ENCODE measurements around the gene SETD1B. TPM values are rescaled to one million over a fixed set of nuclear protein-coding genes. Genes with fewer than 3 reads are reported as not detected.

SETD1B gene
- total RNA-seq, 1 donor from 2014 or later = 32.0 TPM

GRCh38 chr12:121793440-121793837 is 10.4 kb upstream of the SETD1B start, which contains the start of gene RHOF:
Gene RHOF, minus strand, starts transcription at chr12:121793688. Its CDS starts 55 bp downstream, at chr12:121793633.
- H3K4me1 Mint-ChIP-seq (ENCODE audit: low read depth) = peaks cover 61% of the 10 kb centered on the region
- peak within 1 kb of the TSS; percentile 96 for H3K4me3 Mint-ChIP-seq
- DNase-seq (ENCODE audit: low spot score) = no peak
- no peaks in the 10 kb centered on the region for H3K27me3 Mint-ChIP-seq (ENCODE audit: insufficient read depth)
- H3K9me3 Mint-ChIP-seq = no peaks in the 10 kb centered on the region
- H3K36me3 Mint-ChIP-seq (ENCODE audit: low read depth) = peaks cover 24% of the 10 kb centered on the region
- intact Hi-C loops (cut with micrococcal nuclease) = loop anchor here (1.0 to 5.0 kb wide), 6 partner anchors 11 to 441 kb away; partner anchors contain the start of genes ANAPC5 and DIABLO
- H3K27ac Mint-ChIP-seq = peak within 1 kb of the TSS; percentile 99

DNA sequence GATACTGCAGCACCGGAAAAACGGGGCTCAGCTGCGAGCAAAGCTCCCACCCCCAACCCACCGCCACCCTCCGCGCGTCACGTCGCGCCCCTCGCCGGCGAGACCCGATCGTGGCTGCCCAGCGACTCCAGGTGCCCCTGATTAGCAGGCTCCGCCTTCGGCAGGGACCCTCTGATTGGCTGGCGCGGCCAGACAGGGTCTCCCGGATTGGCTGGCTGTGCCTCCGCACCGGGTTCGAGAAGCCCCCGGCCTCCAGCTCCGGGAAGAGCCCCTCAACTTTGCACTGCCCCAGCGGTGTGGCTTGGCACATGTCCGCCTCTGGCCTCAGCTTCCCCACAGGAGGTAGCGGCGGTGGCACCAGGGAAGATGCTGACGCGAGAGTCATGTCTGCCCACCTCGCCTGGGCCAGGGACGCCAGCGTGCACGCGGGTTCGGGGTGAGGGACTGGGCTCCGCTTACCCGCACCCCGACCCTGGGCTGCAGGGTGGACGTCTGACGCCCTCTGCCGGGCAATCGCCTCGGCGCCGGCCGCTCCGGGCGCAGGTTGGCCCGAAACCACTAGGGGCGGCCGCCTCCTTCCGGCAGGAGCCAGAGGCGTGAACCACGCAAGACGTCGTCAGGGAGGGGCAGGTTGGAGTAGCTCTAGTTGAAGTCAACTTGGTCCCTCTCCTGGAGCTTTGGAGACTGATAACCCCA is 9.8 kb upstream of the SETD1B start:
- Mint-ChIP-seq H3K4me3 (peak overlapping the region; percentile 96), H3K4me1 (ENCODE audit: low read depth) (peaks cover 61% of the 10 kb centered on the region), H3K36me3 (ENCODE audit: low read depth) (peaks cover 28% of the 10 kb centered on the region), H3K27ac (peak overlapping the region; percentile 91), H3K9me3 (no peaks in the 10 kb centered on the region), H3K27me3 (ENCODE audit: insufficient read depth) (no peaks in the 10 kb centered on the region)
- peak; percentile 95 for DNase-seq (ENCODE audit: low spot score)
- intact Hi-C loops (cut with micrococcal nuclease) = loop anchor here (1.0 to 5.0 kb wide), 14 partner anchors 9 to 442 kb away; partner anchors contain the start of genes ANAPC5, DIABLO, PSMD9 and TMEM120B

DNA sequence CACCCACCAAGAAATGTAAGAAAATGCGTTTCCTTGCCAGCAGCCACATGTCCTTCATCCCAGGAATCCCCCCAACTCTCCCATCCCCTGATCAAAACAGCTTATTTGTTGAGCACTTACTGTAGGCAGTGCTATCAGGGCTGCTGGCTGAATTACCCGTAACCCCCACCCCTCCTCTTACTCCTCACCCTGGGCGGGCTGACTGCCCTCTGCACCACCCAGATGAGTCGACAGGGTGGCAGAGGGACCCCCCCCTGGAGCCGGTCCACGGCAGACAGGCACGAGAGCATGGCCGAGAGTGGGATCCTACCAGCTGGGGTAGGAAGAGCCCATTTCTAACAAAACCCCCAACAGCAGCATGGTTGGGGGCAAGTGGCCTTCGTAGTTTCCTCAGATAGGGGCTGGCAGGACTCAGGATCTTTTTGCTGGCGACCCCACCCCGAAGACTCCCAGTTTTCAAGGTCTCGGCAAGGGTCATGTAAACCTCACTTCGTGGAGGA is 9.2 kb upstream of the SETD1B start:
- H3K4me1 Mint-ChIP-seq (ENCODE audit: low read depth) = peaks cover 60% of the 10 kb centered on the region
- H3K27me3 Mint-ChIP-seq (ENCODE audit: insufficient read depth) = peaks cover 2% of the 10 kb centered on the region
- H3K9me3 Mint-ChIP-seq = no peaks in the 10 kb centered on the region
- H3K27ac Mint-ChIP-seq = peak overlapping the region; percentile 91
- peaks cover 32% of the 10 kb centered on the region for H3K36me3 Mint-ChIP-seq (ENCODE audit: low read depth)
- no peak for DNase-seq (ENCODE audit: low spot score)
- intact Hi-C loops (cut with micrococcal nuclease) = loop anchor here (1.0 to 5.0 kb wide), 14 partner anchors 9 to 442 kb away; partner anchors contain the start of genes ANAPC5, DIABLO, PSMD9 and TMEM120B
- peak overlapping the region; percentile 96 for H3K4me3 Mint-ChIP-seq

DNA sequence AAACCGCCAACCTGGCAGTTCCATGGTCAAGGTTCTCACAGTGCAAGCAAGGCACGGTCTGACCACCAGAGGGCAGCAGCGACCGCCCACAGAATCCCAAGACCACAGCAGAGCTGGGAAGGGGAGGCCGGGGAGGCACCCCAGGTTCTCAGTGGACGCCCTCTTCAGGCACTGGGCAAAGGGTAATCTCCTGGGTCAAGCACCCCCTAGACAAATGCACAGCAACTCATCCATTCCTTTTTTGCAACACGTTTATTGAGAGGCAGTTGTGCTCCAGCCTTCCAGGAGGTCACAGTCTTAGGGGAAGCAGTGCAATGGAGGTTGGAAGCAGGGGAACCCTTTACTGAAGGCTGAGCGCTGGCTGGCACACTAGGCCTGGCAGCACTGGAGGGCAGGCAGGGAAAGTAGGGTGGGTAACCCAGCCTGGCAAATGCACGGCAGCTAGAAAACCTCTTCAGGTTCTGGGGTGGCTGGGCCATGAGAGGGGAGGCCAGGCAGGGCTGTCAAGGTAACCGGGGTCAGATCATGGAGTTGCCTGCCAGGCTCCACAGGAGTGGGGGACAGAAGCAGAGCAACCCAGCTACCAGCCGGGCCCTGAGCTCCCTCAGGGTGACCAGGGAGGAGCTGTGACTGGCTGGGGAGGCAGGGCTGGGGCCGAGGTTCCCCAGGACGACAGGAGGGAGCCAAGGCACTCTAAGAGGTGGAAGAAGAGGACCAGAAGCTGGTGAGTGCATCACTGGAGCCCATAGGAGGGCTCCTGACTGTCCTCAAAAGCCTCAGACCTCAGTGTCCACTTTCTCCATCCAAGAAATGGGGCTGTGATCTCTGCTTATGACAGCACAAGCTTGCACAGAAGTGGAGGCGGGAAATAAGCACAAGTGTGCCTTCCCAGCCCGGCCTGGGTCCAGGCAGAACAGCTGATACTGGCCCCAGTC is 8.5 kb upstream of the SETD1B start:
- H3K36me3 Mint-ChIP-seq (ENCODE audit: low read depth) = peaks cover 29% of the 10 kb centered on the region
- intact Hi-C loops (cut with micrococcal nuclease) = loop anchor here (1.0 kb wide), 1 partner anchor 17 kb away; no protein-coding TSS in a partner anchor
- peaks cover 2% of the 10 kb centered on the region for H3K27me3 Mint-ChIP-seq (ENCODE audit: insufficient read depth)
- peak; percentile 77 for DNase-seq (ENCODE audit: low spot score)
- peak overlapping the region; percentile 91 for H3K27ac Mint-ChIP-seq
- peak overlapping the region; percentile 96 for H3K4me3 Mint-ChIP-seq
- peaks cover 52% of the 10 kb centered on the region for H3K4me1 Mint-ChIP-seq (ENCODE audit: low read depth)
- no peaks in the 10 kb centered on the region for H3K9me3 Mint-ChIP-seq

DNA sequence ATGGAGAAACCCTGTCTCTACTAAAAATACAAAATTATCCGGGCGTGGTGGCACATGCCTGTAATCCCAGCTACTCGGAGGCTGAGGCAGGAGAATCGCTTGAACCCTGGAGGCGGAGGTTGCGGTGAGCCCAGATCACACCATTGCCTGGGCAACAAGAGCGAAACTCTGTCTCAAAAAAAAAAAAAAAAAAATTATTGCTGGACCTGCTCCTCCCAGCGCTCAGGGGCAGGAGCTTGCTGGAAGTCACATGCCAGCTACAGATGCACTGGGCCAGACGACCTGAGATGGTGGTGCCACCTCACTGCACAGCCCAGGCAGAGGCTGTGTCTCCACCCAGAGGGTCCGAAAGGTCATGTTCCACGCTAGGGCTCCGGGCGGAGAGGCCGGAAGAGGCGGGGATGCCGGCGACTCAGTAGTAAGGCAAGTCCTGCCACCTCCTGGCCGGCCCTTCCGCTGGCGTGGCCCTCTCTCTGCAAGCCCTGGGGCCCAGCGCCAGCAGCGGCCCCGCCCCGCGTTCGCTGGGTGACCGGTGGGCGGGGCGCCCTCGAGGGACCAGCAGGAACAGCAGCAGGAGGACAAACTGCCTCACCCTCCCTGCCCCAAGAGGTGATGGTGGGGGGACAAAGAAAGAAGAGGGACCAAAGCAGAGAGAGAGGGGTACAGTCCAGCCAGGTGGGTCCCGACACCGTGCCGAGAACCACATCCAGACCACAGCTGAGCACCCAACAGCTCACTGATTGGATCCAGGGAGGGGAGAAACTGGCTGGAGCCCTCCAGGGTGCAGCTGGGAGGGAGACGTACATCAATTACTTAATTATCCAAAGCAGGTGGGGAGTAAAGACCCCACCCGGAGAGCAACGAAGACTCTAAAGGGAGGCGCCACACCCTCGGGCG is 6.7 kb upstream of the SETD1B start:
- Mint-ChIP-seq H3K4me1 (ENCODE audit: low read depth) (peaks cover 42% of the 10 kb centered on the region), H3K36me3 (ENCODE audit: low read depth) (peaks cover 25% of the 10 kb centered on the region), H3K27me3 (ENCODE audit: insufficient read depth) (peaks cover 2% of the 10 kb centered on the region), H3K4me3 (peak overlapping the region; percentile 2), H3K9me3 (no peaks in the 10 kb centered on the region), H3K27ac (no peak overlapping the region)
- DNase-seq (ENCODE audit: low spot score) = no peak
- intact Hi-C loops (cut with micrococcal nuclease) = no loop called here

DNA sequence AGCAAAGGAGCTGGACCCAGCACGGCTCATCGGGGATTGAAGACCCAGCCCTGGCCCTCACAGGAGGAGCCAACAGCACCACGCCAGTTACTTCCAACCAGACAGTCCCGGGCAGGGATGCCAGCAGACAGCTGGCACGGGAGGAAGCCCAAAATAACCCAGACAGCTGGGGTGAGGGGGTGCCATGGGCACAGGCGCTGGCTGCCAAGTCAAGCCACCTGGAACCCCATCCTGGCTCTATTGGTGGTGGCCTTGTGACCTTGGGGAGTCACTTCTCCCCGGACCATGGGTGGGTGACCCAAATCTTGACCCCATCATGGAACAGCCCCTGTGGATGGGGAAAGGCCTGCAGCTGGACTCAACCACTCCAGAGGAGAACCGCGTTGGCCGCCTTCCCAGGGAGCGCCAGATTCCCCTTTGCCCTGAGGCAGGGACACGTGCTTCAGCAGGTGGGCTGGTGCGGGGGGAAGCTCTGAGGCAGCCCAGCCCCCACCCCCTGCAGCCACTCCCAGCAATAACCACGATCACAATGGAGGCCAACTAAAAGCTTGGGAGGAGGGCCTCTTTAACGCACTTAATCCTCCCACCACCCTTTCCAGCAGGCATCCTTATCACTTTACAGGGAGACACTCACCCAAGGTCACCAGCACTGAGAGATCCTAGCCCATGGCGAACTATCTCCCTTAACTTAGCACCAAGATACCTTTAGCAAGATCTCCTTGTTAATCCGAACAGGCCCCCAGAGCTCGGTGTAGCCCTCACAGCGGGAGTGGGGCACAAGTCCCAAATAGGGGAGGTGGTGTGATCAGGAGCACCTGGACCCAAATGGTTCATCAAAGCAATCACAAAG is 5.6 kb upstream of the SETD1B start:
- peaks cover 25% of the 10 kb centered on the region for H3K36me3 Mint-ChIP-seq (ENCODE audit: low read depth)

DNA sequence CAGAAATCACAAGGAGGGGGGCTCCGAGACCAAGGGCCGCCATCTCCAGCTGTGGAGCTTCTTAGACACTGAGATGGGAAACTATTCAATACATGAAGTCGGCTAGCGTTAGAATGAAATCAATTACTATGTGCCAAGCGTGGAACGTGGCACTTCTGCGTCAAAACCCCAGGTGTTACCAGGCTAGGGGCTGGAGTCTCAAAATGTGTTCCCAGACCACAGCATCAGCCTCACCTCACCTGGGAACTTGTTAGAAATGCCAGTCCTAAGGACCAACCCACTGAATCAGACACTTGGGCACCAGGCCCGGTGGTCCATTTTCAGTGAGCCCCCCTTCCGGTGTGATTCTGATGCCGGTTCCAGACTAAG is 5.0 kb upstream of the SETD1B start:
- Mint-ChIP-seq H3K9me3 (no peaks in the 10 kb centered on the region), H3K36me3 (ENCODE audit: low read depth) (peaks cover 25% of the 10 kb centered on the region), H3K4me3 (peak overlapping the region; percentile 85), H3K4me1 (ENCODE audit: low read depth) (peaks cover 43% of the 10 kb centered on the region), H3K27ac (peak overlapping the region; percentile 90), H3K27me3 (ENCODE audit: insufficient read depth) (peaks cover 2% of the 10 kb centered on the region)
- intact Hi-C loops (cut with micrococcal nuclease) = loop anchor here (1.0 kb wide), 1 partner anchor 14 kb away; no protein-coding TSS in a partner anchor
- no peak for DNase-seq (ENCODE audit: low spot score)

More for the DNA sequence above, 5.6 kb upstream of the SETD1B start:
- Mint-ChIP-seq H3K4me3 (peak overlapping the region; percentile 85), H3K9me3 (no peaks in the 10 kb centered on the region), H3K27ac (peak overlapping the region; percentile 79), H3K27me3 (ENCODE audit: insufficient read depth) (peaks cover 2% of the 10 kb centered on the region), H3K4me1 (ENCODE audit: low read depth) (peaks cover 43% of the 10 kb centered on the region)
- DNase-seq (ENCODE audit: low spot score) = no peak
- intact Hi-C loops (cut with micrococcal nuclease) = no loop called here

- peak overlapping the region; percentile 85 for H3K4me3 Mint-ChIP-seq
- H3K27me3 Mint-ChIP-seq (ENCODE audit: insufficient read depth) = peaks cover 2% of the 10 kb centered on the region
- peaks cover 25% of the 10 kb centered on the region for H3K36me3 Mint-ChIP-seq (ENCODE audit: low read depth)
- H3K27ac Mint-ChIP-seq = peak overlapping the region; percentile 92
- DNase-seq (ENCODE audit: low spot score) = peak; percentile 39
- H3K4me1 Mint-ChIP-seq (ENCODE audit: low read depth) = peaks cover 40% of the 10 kb centered on the region
- intact Hi-C loops (cut with micrococcal nuclease) = loop anchor here (1.0 kb wide), 1 partner anchor 13 kb away; no protein-coding TSS in a partner anchor
- no peaks in the 10 kb centered on the region for H3K9me3 Mint-ChIP-seq
Measured at GRCh38 chr12:121799156-121799841, 4.5 kb upstream of the SETD1B start.

GRCh38 chr12:121799842-121800693 is 3.7 kb upstream of the SETD1B start:
- H3K4me1 Mint-ChIP-seq (ENCODE audit: low read depth) = peaks cover 32% of the 10 kb centered on the region
- intact Hi-C loops (cut with micrococcal nuclease) = loop anchor here (1.0 to 10.0 kb wide), 4 partner anchors 12 to 1265 kb away; partner anchors contain the start of genes HCAR1, RNF10 and RNF34
- H3K27ac Mint-ChIP-seq = peak overlapping the region; percentile 92
- peak overlapping the region; percentile 85 for H3K4me3 Mint-ChIP-seq
- H3K36me3 Mint-ChIP-seq (ENCODE audit: low read depth) = peaks cover 24% of the 10 kb centered on the region
- no peaks in the 10 kb centered on the region for H3K9me3 Mint-ChIP-seq
- peaks cover 2% of the 10 kb centered on the region for H3K27me3 Mint-ChIP-seq (ENCODE audit: insufficient read depth)
- DNase-seq (ENCODE audit: low spot score) = peak; percentile 78
